K562 (cell line): ENCODE results near the gene SPTBN4. TPM values are rescaled to one million over a fixed set of nuclear protein-coding genes. Genes with fewer than 3 reads are reported as not detected.
A peak's percentile ranks its signal among the peaks of the same experiment; 100 is the strongest.

ENCODE experiments used
- ARHGAP35 ChIP-seq: fragments of 450-650 bp; IDR thresholded peaks from 2 replicates; pipeline ENCODE4 v1.6.1; 2018; ENCODE audit not compliant: partially characterized antibody
- ARID1B ChIP-seq: fragments of 450-650 bp; IDR thresholded peaks from 2 replicates; pipeline ENCODE4 v1.6.1; 2016; ENCODE audit warnings: antibody characterized with exemption, mild to moderate bottlenecking, inconsistent platforms
- ARID3B ChIP-seq: fragments of 250-450 bp; sonication (Bioruptor Pico); IDR thresholded peaks from 2 replicates; pipeline ENCODE4 v1.4.0; 2020; ENCODE audit warnings: borderline replicate concordance
- BRF1 ChIP-seq: IDR thresholded peaks from 3 replicates; pipeline ENCODE4 v1.6.1; 2011; ENCODE audit warnings: borderline replicate concordance, mild to moderate bottlenecking; ENCODE audit not compliant: insufficient read length; ENCODE audit errors: extremely low read depth
- CREM ChIP-seq: IDR thresholded peaks from 2 replicates; pipeline ENCODE4 v1.6.1; 2014; ENCODE audit warnings: antibody characterized with exemption, low read depth
- ESRRA ChIP-seq: fragments of 450-650 bp; IDR thresholded peaks from 2 replicates; pipeline ENCODE4 v1.6.1; 2014; ENCODE audit warnings: low read depth, mild to moderate bottlenecking, moderate library complexity, borderline replicate concordance
- GTF2E2 ChIP-seq: fragments of 200-800 bp; sonication (Bioruptor generic); IDR thresholded peaks from 2 replicates; pipeline ENCODE4 v1.6.1; 2016; ENCODE audit warnings: missing genetic modification characterization, missing compliant biosample characterization
- HOMEZ ChIP-seq: fragments of 250-450 bp; sonication (Bioruptor Pico); IDR thresholded peaks from 2 replicates; pipeline ENCODE4 v1.4.0; 2020; ENCODE audit warnings: mild to moderate bottlenecking, moderate library complexity
- OTX1 ChIP-seq: fragments of 450-650 bp; formaldehyde crosslinking; IDR thresholded peaks from 2 replicates; pipeline ENCODE4 v1.4.0; 2022; ENCODE audit warnings: mild to moderate bottlenecking
- PCBP1 ChIP-seq: fragments of 200-400 bp; formaldehyde crosslinking; IDR thresholded peaks from 2 replicates; pipeline ENCODE4 v1.6.1; 2018; ENCODE audit warnings: mild to moderate bottlenecking, low read depth, low read length; ENCODE audit not compliant: poor library complexity, severe bottlenecking
- SMARCE1 ChIP-seq: fragments of 450-650 bp; IDR thresholded peaks from 2 replicates; pipeline ENCODE4 v1.7.1; 2016; ENCODE audit warnings: mild to moderate bottlenecking
- SRSF3 ChIP-seq: fragments of 200-400 bp; formaldehyde crosslinking; IDR thresholded peaks from 2 replicates; pipeline ENCODE4 v1.6.1; 2016; ENCODE audit warnings: mild to moderate bottlenecking, low read length, moderate library complexity; ENCODE audit not compliant: insufficient read depth
- TCF7 ChIP-seq: sonication (generic); IDR thresholded peaks from 2 replicates; pipeline ENCODE4 v1.6.1; 2016; ENCODE audit warnings: antibody characterized with exemption, borderline replicate concordance
- TEAD4 ChIP-seq, 2 experiments: sonication (generic) in 1 of 2; formaldehyde crosslinking in 1 of 2; IDR thresholded peaks; 2 replicates each; pipeline versions ENCODE4 v1.6.1 to v1.8.0; 2012 to 2022; ENCODE audit warnings: borderline replicate concordance in 1 of 2, inconsistent platforms in 1 of 2, low read length in 1 of 2, mild to moderate bottlenecking in 1 of 2, missing genetic modification reagents in 1 of 2
- VEZF1 ChIP-seq: fragments of 200-800 bp; sonication (Bioruptor generic); IDR thresholded peaks from 2 replicates; pipeline ENCODE4 v1.6.1; 2017; ENCODE audit warnings: missing genetic modification characterization, missing compliant biosample characterization
- ZBTB33 ChIP-seq: sonication (generic); formaldehyde crosslinking; IDR thresholded peaks from 2 replicates; pipeline ENCODE4 v1.8.1; 2023; ENCODE audit warnings: mild to moderate bottlenecking, missing genetic modification reagents
- ZFP36 ChIP-seq: fragments of 150-350 bp; IDR thresholded peaks from 2 replicates; pipeline ENCODE4 v1.6.1; 2018; ENCODE audit warnings: low read length, low read depth; ENCODE audit not compliant: partially characterized antibody
- ZNF146 ChIP-seq: IDR thresholded peaks from one replicate; pipeline ENCODE4 v1.6.1; 2018; ENCODE audit warnings: missing compliant biosample characterization; ENCODE audit not compliant: unreplicated experiment
- ZNF23 ChIP-seq: fragments of 250-450 bp; sonication (Bioruptor Pico); IDR thresholded peaks from 2 replicates; pipeline ENCODE4 v1.4.0; 2020; ENCODE audit warnings: mild to moderate bottlenecking
- ZNF589 ChIP-seq: fragments of 200-800 bp; sonication (Bioruptor generic); IDR thresholded peaks from 2 replicates; pipeline ENCODE4 v1.6.1; 2016; ENCODE audit warnings: low read depth, missing genetic modification characterization, missing compliant biosample characterization
- polyA plus RNA-seq, 8 experiments: library from polyadenylated mRNA; depleted of rRNA in 4 of 8; stranded (reverse) in 5 of 8; unstranded in 3 of 8; fragments of >200 nt; fragmentation: Nextera tagmentation in 2 of 8; fragmentation: Illumina TruSeq in 1 of 8; extraction: Ambion mirVana in 2 of 8; extraction: Trizol in 1 of 8; gene quantifications; 2 replicates each; pipeline versions ENCODE4 v1.2.1 to v1.2.3, GENCODE V29; 2011 to 2014; ENCODE audit warnings: inconsistent platforms in 1 of 8, missing spikeins in 1 of 8
- total RNA-seq, 7 experiments: library from RNA; depleted of rRNA in 6 of 7; stranded (reverse); fragments of >200 nt in 6 of 7; fragmentation: Illumina TruSeq in 2 of 7; extraction: Trizol in 2 of 7; gene quantifications; 2 replicates each; pipeline versions ENCODE4 v1.2.1 to v1.2.3, GENCODE V29; 2011 to 2021; ENCODE audit warnings: low replicate concordance in 1 of 7

Gene SPTBN4
- total and polyA plus RNA-seq, 9 of the 15 experiments (the other 6 are each of a cell fraction or from before 2014, with no cell fraction given) = 0.01 to 1.5 (median 0.86) TPM

- TF ChIP-seq OTX1 = peak; percentile 63; the same call in 1 of the 2 replicates
- TF ChIP-seq ARID3B = no peak
- no peak for TF ChIP-seq TEAD4 (IDR thresholded peaks at IDR 0.05; ENCODE audit: low read length)
- no peak for TF ChIP-seq TEAD4 (CRISPR knock-in tag; IDR thresholded peaks at IDR 0.05; ENCODE audit: borderline replicate concordance)
- TF ChIP-seq BRF1 = no peak
- peak; percentile 45; the same call in 1 of the 2 replicates for TF ChIP-seq ARID1B
- peak; percentile 57; the same call in 1 of the 2 replicates for TF ChIP-seq SMARCE1
- peak; percentile 16 for TF ChIP-seq ARHGAP35
- no peak for TF ChIP-seq TCF7
- TF ChIP-seq ZBTB33 (CRISPR knock-in tag) = no peak
- no peak for TF ChIP-seq ESRRA
- no peak for TF ChIP-seq ZFP36
- no peak for TF ChIP-seq ZNF589
- no peak for TF ChIP-seq ZNF23
- TF ChIP-seq CREM = no peak; the same call in 1 of the 2 replicates
- no peak for TF ChIP-seq GTF2E2 (tag)
- no peak for TF ChIP-seq HOMEZ
- no peak for TF ChIP-seq SRSF3
- no peak for TF ChIP-seq ZNF146 (CRISPR knock-in tag)
- no peak; the same call in 1 of the 2 replicates for TF ChIP-seq VEZF1 (CRISPR knock-in tag)
- no peak for TF ChIP-seq PCBP1
Measured at GRCh38 chr19:40599331-40599901, 132.6 kb downstream of the SPTBN4 start (continued).
